ENCODE results near the gene NRSN1. TPM values are rescaled to one million over a fixed set of nuclear protein-coding genes. Genes with fewer than 3 reads are reported as not detected.

The NRSN1 gene
- total and polyA plus RNA-seq, 2 of the 13 experiments (the other 11 are each of a cell fraction or from before 2014, with no cell fraction given): not detected

- 53% methylated on average over 2 of the region's 2 CpGs for WGBS (ENCODE audit: low lambda C conversion rate)
- Histone ChIP-seq H3K9me3 (ENCODE audit: low read length) (no peaks in the 10 kb centered on the region), H3K4me2 (ENCODE audit: low read depth, low read length) (no peak overlapping the region), H3K4me3 (replicated peaks in 1 of 3; ENCODE audit: insufficient read depth in 1 of 3, low read depth in 2 of 3, low read length in 3 of 3) (no peak overlapping the region), H3K4me1 (ENCODE audit: insufficient read depth, low read length) (peaks cover 36% of the 10 kb centered on the region), H4K20me1 (ENCODE audit: insufficient read depth, low read length) (peaks cover 4% of the 10 kb centered on the region; the same call in 1 of the 2 replicates), H3K79me2 (ENCODE audit: insufficient read depth, low read length) (no peaks in the 10 kb centered on the region), H2AFZ (ENCODE audit: low read length) (no peak overlapping the region), H3K27ac (ENCODE audit: extremely low read length, insufficient read depth, low read length) (no peak overlapping the region), H3K36me3 (replicated peaks in 1 of 2; ENCODE audit: control insufficient read depth in 1 of 2, insufficient read depth in 2 of 2, low read length in 2 of 2) (peaks cover 8 to 14% of the 10 kb centered on the region in 2 experiments), H3K27me3 (ENCODE audit: control insufficient read depth in 1 of 2, insufficient read depth in 2 of 2, low read length in 2 of 2) (no peaks in the 10 kb centered on the region), H3K9ac (ENCODE audit: insufficient read depth, low read depth, low read length) (no peak overlapping the region)
- in situ Hi-C loops (cut with HindIII; ENCODE audit: extremely low pct_ligation_motif_present, low pct_unique_long_range_greater_than_20kb) (loop anchor here (10.0 kb wide), 1 partner anchor 127 kb away; no protein-coding TSS in a partner anchor), intact Hi-C loops (cut with micrococcal nuclease; ENCODE audit: unreplicated experiment) (no loop called here)
- no TSS peak for BruUV-seq (replicated peaks)
- DNase-seq (ENCODE audit: low spot score): no peak
- POLR2A ChIA-PET: no interaction called here
- ATAC-seq: no peak
- CTCF ChIA-PET (ENCODE audit: low intra/inter-chr PET ratio, low total read pairs): no interaction called here
- no peak for FAIRE-seq
- TF ChIP-seq ZNF557 (CRISPR knock-in tag; IDR thresholded peaks at IDR 0.05) (no peak), EED (CRISPR knock-in tag; IDR thresholded peaks at IDR 0.05) (no peak), TGIF2 (CRISPR knock-in tag; IDR thresholded peaks at IDR 0.05) (no peak), ZNF589 (CRISPR knock-in tag; conservative IDR thresholded peaks at IDR 0.05) (no peak), NCOA1 (CRISPR knock-in tag; IDR thresholded peaks at IDR 0.05) (no peak), TFE3 (CRISPR knock-in tag; IDR thresholded peaks at IDR 0.05) (no peak), ZNF563 (CRISPR knock-in tag; IDR thresholded peaks at IDR 0.05) (no peak), ZNF260 (CRISPR knock-in tag; IDR thresholded peaks at IDR 0.05; ENCODE audit: borderline replicate concordance, low read depth) (no peak), SMAD3 (CRISPR knock-in tag; IDR thresholded peaks at IDR 0.05) (no peak), HNF4A (CRISPR knock-in tag; IDR thresholded peaks at IDR 0.05) (no peak)
These were observed 65.3 kb downstream of the NRSN1 start for GRCh38 chr6:24191346-24191745.
